Measurements from ENCODE around the gene C22orf23.

C22orf23 gene

GRCh38 chr22:37898441-37899181 lies 54.8 kb downstream of the C22orf23 start:
- no peak overlapping the region for H3K4me2 ChIP-seq (ENCODE audit: low read length)
- H3K79me2 ChIP-seq (ENCODE audit: control insufficient read depth, insufficient read depth, low read length, poor library complexity) = peaks cover 23% of the 10 kb centered on the region
- no CpG with 5 or more reads among the region's 9 CpGs for WGBS (ENCODE audit: extremely low coverage, insufficient coverage, insufficient read length)
- H3K23ac ChIP-seq (ENCODE audit: low read length) = no peak overlapping the region
- H3K4me3 ChIP-seq (ENCODE audit: low read depth, low read length) = no peak overlapping the region
- H2BK120ac ChIP-seq (ENCODE audit: insufficient read depth, low read length, poor library complexity) = peak overlapping the region; percentile 79
- peak; percentile 74 to 78 for DNase-seq
- H3K18ac ChIP-seq (ENCODE audit: low read length) = peak overlapping the region; percentile 88
- peak overlapping the region; percentile 98 for H2BK12ac ChIP-seq (ENCODE audit: low read length)
- H3K14ac ChIP-seq (ENCODE audit: low read length) = peak overlapping the region; percentile 58
- no peaks in the 10 kb centered on the region for H3K27me3 ChIP-seq (ENCODE audit: insufficient read depth, low read length)
- peak overlapping the region; percentile 66 for H4K8ac ChIP-seq (ENCODE audit: low read depth, low read length)
- peak overlapping the region; percentile 84 for H2BK5ac ChIP-seq (ENCODE audit: low read depth, low read length, poor library complexity)
- peaks cover 45% of the 10 kb centered on the region for H3K79me1 ChIP-seq (ENCODE audit: low read length)
- H3K27ac ChIP-seq (ENCODE audit: low read depth, low read length) = peak overlapping the region; percentile 100
- H3K4ac ChIP-seq (ENCODE audit: low read depth, low read length) = peak overlapping the region; percentile 96
- H3K9me3 ChIP-seq (ENCODE audit: insufficient read depth, low read depth, low read length) = no peaks in the 10 kb centered on the region
- H3K4me1 ChIP-seq (ENCODE audit: control insufficient read depth in 1 of 2, insufficient read depth in 2 of 2, low read length in 2 of 2) = peaks cover 46 to 49% of the 10 kb centered on the region in 2 experiments
- H3K9ac ChIP-seq (ENCODE audit: low read length) = no peak overlapping the region
- H4K91ac ChIP-seq (ENCODE audit: low read depth, low read length) = peak overlapping the region; percentile 96
- no peaks in the 10 kb centered on the region for H3K36me3 ChIP-seq (ENCODE audit: control insufficient read depth in 1 of 2, insufficient read depth in 2 of 2, low read length in 2 of 2)
- peak overlapping the region; percentile 38 for H2AFZ ChIP-seq (ENCODE audit: insufficient read depth, low read length, poor library complexity)
- peak overlapping the region; percentile 45 for H4K12ac ChIP-seq (ENCODE audit: low read depth, low read length)
- H2AK5ac ChIP-seq (ENCODE audit: low read length) = peak overlapping the region; percentile 99

- no peaks in the 10 kb centered on the region for H3K27me3 ChIP-seq (ENCODE audit: insufficient read depth, low read length)
- WGBS (ENCODE audit: extremely low coverage, insufficient coverage, insufficient read length) = no CpG with 5 or more reads among the region's 2 CpGs
- no peak overlapping the region for H3K4me2 ChIP-seq (ENCODE audit: low read length)
- H4K8ac ChIP-seq (ENCODE audit: low read depth, low read length) = peak overlapping the region; percentile 33
- peak overlapping the region; percentile 98 for H2BK12ac ChIP-seq (ENCODE audit: low read length)
- H3K23ac ChIP-seq (ENCODE audit: low read length) = no peak overlapping the region
- peaks cover 23% of the 10 kb centered on the region for H3K79me2 ChIP-seq (ENCODE audit: control insufficient read depth, insufficient read depth, low read length, poor library complexity)
- H4K12ac ChIP-seq (ENCODE audit: low read depth, low read length) = no peak overlapping the region
- peak overlapping the region; percentile 99 for H2AK5ac ChIP-seq (ENCODE audit: low read length)
- H3K4me1 ChIP-seq (ENCODE audit: control insufficient read depth in 1 of 2, insufficient read depth in 2 of 2, low read length in 2 of 2) = peaks cover 53 to 54% of the 10 kb centered on the region in 2 experiments
- peaks cover 0 to 2% of the 10 kb centered on the region in 2 experiments for H3K36me3 ChIP-seq (ENCODE audit: control insufficient read depth in 1 of 2, insufficient read depth in 2 of 2, low read length in 2 of 2)
- no peak overlapping the region for H2AFZ ChIP-seq (ENCODE audit: insufficient read depth, low read length, poor library complexity)
- peak overlapping the region; percentile 96 for H4K91ac ChIP-seq (ENCODE audit: low read depth, low read length)
- H3K18ac ChIP-seq (ENCODE audit: low read length) = peak overlapping the region; percentile 88
- H2BK120ac ChIP-seq (ENCODE audit: insufficient read depth, low read length, poor library complexity) = peak overlapping the region; percentile 79
- peak overlapping the region; percentile 96 for H3K4ac ChIP-seq (ENCODE audit: low read depth, low read length)
- H3K14ac ChIP-seq (ENCODE audit: low read length) = peak overlapping the region; percentile 21
- peaks cover 50% of the 10 kb centered on the region for H3K79me1 ChIP-seq (ENCODE audit: low read length)
- H3K4me3 ChIP-seq (ENCODE audit: low read depth, low read length) = no peak overlapping the region
- DNase-seq = peak; percentile 65 to 81
- H3K27ac ChIP-seq (ENCODE audit: low read depth, low read length) = peak overlapping the region; percentile 100
- H2BK5ac ChIP-seq (ENCODE audit: low read depth, low read length, poor library complexity) = peak overlapping the region; percentile 84
- no peaks in the 10 kb centered on the region for H3K9me3 ChIP-seq (ENCODE audit: insufficient read depth, low read depth, low read length)
- H3K9ac ChIP-seq (ENCODE audit: low read length) = no peak overlapping the region
These were observed 55.6 kb downstream of the C22orf23 start for GRCh38 chr22:37897807-37898206.

GRCh38 chr22:37896939-37897338 lies 56.5 kb downstream of the C22orf23 start:
- no peak for DNase-seq
- H3K9me3 ChIP-seq (ENCODE audit: insufficient read depth, low read depth, low read length) = no peaks in the 10 kb centered on the region
- H4K8ac ChIP-seq (ENCODE audit: low read depth, low read length) = peak overlapping the region; percentile 96
- H3K23ac ChIP-seq (ENCODE audit: low read length) = no peak overlapping the region
- peak overlapping the region; percentile 99 for H2BK5ac ChIP-seq (ENCODE audit: low read depth, low read length, poor library complexity)
- peak overlapping the region; percentile 43 for H2AFZ ChIP-seq (ENCODE audit: insufficient read depth, low read length, poor library complexity)
- H3K4ac ChIP-seq (ENCODE audit: low read depth, low read length) = peak overlapping the region; percentile 93
- no peak overlapping the region for H3K4me3 ChIP-seq (ENCODE audit: low read depth, low read length)
- no peaks in the 10 kb centered on the region for H3K27me3 ChIP-seq (ENCODE audit: insufficient read depth, low read length)
- H3K4me1 ChIP-seq (ENCODE audit: control insufficient read depth in 1 of 2, insufficient read depth in 2 of 2, low read length in 2 of 2) = peaks cover 54% of the 10 kb centered on the region in 2 experiments
- H3K36me3 ChIP-seq (ENCODE audit: control insufficient read depth in 1 of 2, insufficient read depth in 2 of 2, low read length in 2 of 2) = peaks cover 2 to 8% of the 10 kb centered on the region in 2 experiments
- peak overlapping the region; percentile 99 for H2BK120ac ChIP-seq (ENCODE audit: insufficient read depth, low read length, poor library complexity)
- H3K14ac ChIP-seq (ENCODE audit: low read length) = peak overlapping the region; percentile 98
- H2BK12ac ChIP-seq (ENCODE audit: low read length) = peak overlapping the region; percentile 99
- peak overlapping the region; percentile 100 for H3K27ac ChIP-seq (ENCODE audit: low read depth, low read length)
- H4K12ac ChIP-seq (ENCODE audit: low read depth, low read length) = peak overlapping the region; percentile 80
- peak overlapping the region; percentile 100 for H4K91ac ChIP-seq (ENCODE audit: low read depth, low read length)
- H3K79me2 ChIP-seq (ENCODE audit: control insufficient read depth, insufficient read depth, low read length, poor library complexity) = peaks cover 23% of the 10 kb centered on the region
- H3K4me2 ChIP-seq (ENCODE audit: low read length) = no peak overlapping the region
- peak overlapping the region; percentile 89 for H2AK5ac ChIP-seq (ENCODE audit: low read length)
- peaks cover 55% of the 10 kb centered on the region for H3K79me1 ChIP-seq (ENCODE audit: low read length)
- peak overlapping the region; percentile 90 for H3K18ac ChIP-seq (ENCODE audit: low read length)
- no CpG with 5 or more reads among the region's 3 CpGs for WGBS (ENCODE audit: extremely low coverage, insufficient coverage, insufficient read length)
- no peak overlapping the region for H3K9ac ChIP-seq (ENCODE audit: low read length)

- peak overlapping the region; percentile 100 for H4K91ac ChIP-seq (ENCODE audit: low read depth, low read length)
- H3K9me3 ChIP-seq (ENCODE audit: insufficient read depth, low read depth, low read length) = no peaks in the 10 kb centered on the region
- H4K8ac ChIP-seq (ENCODE audit: low read depth, low read length) = peak overlapping the region; percentile 96
- peak overlapping the region; percentile 99 for H2BK12ac ChIP-seq (ENCODE audit: low read length)
- peaks cover 59% of the 10 kb centered on the region for H3K79me1 ChIP-seq (ENCODE audit: low read length)
- peak overlapping the region; percentile 91 for H2AFZ ChIP-seq (ENCODE audit: insufficient read depth, low read length, poor library complexity)
- WGBS (ENCODE audit: extremely low coverage, insufficient coverage, insufficient read length) = no CpG with 5 or more reads among the region's 5 CpGs
- no peak overlapping the region for H3K4me3 ChIP-seq (ENCODE audit: low read depth, low read length)
- peak overlapping the region; percentile 83 for H4K12ac ChIP-seq (ENCODE audit: low read depth, low read length)
- H3K4ac ChIP-seq (ENCODE audit: low read depth, low read length) = peak overlapping the region; percentile 93
- H3K4me1 ChIP-seq (ENCODE audit: control insufficient read depth in 1 of 2, insufficient read depth in 2 of 2, low read length in 2 of 2) = peaks cover 54 to 57% of the 10 kb centered on the region in 2 experiments
- peak overlapping the region; percentile 98 for H3K18ac ChIP-seq (ENCODE audit: low read length)
- H3K23ac ChIP-seq (ENCODE audit: low read length) = no peak overlapping the region
- peak overlapping the region; percentile 35 for H3K9ac ChIP-seq (ENCODE audit: low read length)
- H3K36me3 ChIP-seq (ENCODE audit: control insufficient read depth in 1 of 2, insufficient read depth in 2 of 2, low read length in 2 of 2) = peaks cover 2 to 13% of the 10 kb centered on the region in 2 experiments
- peaks cover 23% of the 10 kb centered on the region for H3K79me2 ChIP-seq (ENCODE audit: control insufficient read depth, insufficient read depth, low read length, poor library complexity)
- no peak overlapping the region for H3K4me2 ChIP-seq (ENCODE audit: low read length)
- peak overlapping the region; percentile 100 for H2AK5ac ChIP-seq (ENCODE audit: low read length)
- peak overlapping the region; percentile 99 for H2BK5ac ChIP-seq (ENCODE audit: low read depth, low read length, poor library complexity)
- H2BK120ac ChIP-seq (ENCODE audit: insufficient read depth, low read length, poor library complexity) = peak overlapping the region; percentile 99
- no peaks in the 10 kb centered on the region for H3K27me3 ChIP-seq (ENCODE audit: insufficient read depth, low read length)
- H3K14ac ChIP-seq (ENCODE audit: low read length) = peak overlapping the region; percentile 98
- DNase-seq = peak; percentile 94 to 98
- peak overlapping the region; percentile 100 for H3K27ac ChIP-seq (ENCODE audit: low read depth, low read length)
These were observed 57.2 kb downstream of the C22orf23 start for GRCh38 chr22:37896181-37896592.
